ENCODE data around the gene ELL.

DNA sequence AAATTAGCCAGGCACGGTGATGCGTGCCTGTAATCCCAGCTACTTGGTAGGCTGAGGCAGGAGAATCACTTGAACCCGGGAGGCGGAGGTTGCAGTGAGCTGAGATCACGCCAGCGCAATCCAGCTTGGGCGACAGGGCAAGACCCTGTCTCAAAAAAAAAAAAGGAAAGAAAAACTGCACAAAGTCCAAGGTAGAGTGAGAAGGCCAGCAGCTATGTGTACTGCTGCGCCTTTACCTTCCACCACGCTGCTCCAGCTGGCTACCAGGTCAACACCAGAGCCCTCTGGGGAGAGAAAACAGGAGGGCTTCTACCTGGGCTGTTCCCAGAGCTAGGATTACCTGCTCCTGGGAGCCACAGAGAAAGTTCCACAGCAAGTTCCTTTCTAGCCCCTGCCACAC is 3.2 kb downstream of the ELL start:
- TF ChIP-seq, protein P1, sequence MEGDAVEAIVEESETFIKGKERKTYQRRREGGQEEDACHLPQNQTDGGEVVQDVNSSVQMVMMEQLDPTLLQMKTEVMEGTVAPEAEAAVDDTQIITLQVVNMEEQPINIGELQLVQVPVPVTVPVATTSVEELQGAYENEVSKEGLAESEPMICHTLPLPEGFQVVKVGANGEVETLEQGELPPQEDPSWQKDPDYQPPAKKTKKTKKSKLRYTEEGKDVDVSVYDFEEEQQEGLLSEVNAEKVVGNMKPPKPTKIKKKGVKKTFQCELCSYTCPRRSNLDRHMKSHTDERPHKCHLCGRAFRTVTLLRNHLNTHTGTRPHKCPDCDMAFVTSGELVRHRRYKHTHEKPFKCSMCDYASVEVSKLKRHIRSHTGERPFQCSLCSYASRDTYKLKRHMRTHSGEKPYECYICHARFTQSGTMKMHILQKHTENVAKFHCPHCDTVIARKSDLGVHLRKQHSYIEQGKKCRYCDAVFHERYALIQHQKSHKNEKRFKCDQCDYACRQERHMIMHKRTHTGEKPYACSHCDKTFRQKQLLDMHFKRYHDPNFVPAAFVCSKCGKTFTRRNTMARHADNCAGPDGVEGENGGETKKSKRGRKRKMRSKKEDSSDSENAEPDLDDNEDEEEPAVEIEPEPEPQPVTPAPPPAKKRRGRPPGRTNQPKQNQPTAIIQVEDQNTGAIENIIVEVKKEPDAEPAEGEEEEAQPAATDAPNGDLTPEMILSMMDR (IDR thresholded peaks at IDR 0.05 in 4 of 5, conservative IDR thresholded peaks at IDR 0.05 in 1 of 5): no peak
- no peak for TF ChIP-seq POLR2A (IDR thresholded peaks at IDR 0.05)
